Measurements from ENCODE around the gene UQCRC2.
"Not testable (repeated sequence)": the region's sequence is repeated elsewhere in the genome, so short reads cannot be mapped to it uniquely, and the experiment has no call there.

The UQCRC2 gene

GRCh38 chr16:22008215-22009059 lies 55.3 kb downstream of the UQCRC2 start:
- peak; percentile 1; the same call in 1 of the 2 replicates for TF ChIP-seq POLR2A (IDR thresholded peaks at IDR 0.05; ENCODE audit: low read depth, low read length)
- FAIRE-seq = no peak
- peak; percentile 52 for DNase-seq (ENCODE audit: insufficient read length, low spot score)

GRCh38 chr16:22010902-22011301 lies 57.7 kb downstream of the UQCRC2 start:
- FAIRE-seq (no peak), DNase-seq (ENCODE audit: insufficient read length, low spot score) (no peak)
- TF ChIP-seq POLR2A (IDR thresholded peaks at IDR 0.05; ENCODE audit: low read depth, low read length) = no peak

GRCh38 chr16:22012241-22012640 lies 59.1 kb downstream of the UQCRC2 start:
- no peak for TF ChIP-seq POLR2A (IDR thresholded peaks at IDR 0.05; ENCODE audit: low read depth, low read length)
- no peak for DNase-seq (ENCODE audit: insufficient read length, low spot score)
- FAIRE-seq = no peak

DNA sequence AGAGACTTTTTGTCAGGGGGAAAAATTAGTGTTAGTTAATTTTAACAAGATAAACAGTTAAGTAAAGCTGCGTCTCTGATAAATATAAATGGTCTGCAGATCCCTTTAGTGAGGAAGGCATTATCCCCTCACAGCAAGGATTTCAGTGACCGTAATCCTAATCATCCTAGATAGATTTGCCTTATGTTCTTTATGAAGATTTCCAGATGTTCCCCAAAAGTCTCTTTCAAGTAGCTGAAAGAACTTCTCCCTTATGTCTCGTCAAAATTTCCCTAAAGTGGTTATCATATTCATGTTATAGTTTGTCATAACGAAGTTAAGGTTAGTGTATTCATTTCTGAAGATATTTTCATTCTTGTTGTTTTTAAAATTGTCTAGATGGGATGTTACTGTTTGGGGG lies 60.3 kb downstream of the UQCRC2 start:
- FAIRE-seq = no peak
- no peak for TF ChIP-seq POLR2A (IDR thresholded peaks at IDR 0.05; ENCODE audit: low read depth, low read length)
- DNase-seq (ENCODE audit: insufficient read length, low spot score) = no peak

DNA sequence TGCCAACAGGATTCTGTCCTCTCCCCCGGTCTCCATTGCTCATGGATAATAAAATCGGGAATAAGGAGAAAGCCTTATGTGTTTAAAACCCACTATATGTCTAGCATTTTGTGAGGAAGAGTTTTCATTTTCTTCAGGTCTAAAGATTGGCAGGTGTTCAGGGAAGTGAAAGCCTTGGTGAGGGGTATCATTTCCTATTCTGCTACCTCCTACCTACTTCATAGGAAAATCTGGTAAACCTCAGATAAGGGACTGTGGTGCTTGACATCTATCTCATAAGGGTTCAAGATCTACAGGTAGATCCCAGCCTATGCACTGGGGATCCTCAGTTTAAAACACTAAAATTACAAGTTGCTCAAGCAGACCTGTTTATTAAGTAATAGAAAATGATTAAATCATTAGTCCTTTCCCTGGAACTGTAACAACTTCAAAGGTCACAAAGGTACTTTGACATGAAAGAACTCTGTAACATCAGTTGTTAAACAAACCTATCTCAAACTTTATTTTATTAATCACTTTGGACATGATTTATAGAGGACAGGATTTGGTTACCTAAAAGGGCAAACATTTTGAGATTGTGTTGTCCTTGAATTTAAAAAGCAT lies 61.2 kb downstream of the UQCRC2 start:
- no peak for TF ChIP-seq POLR2A (IDR thresholded peaks at IDR 0.05; ENCODE audit: low read depth, low read length)
- no peak for DNase-seq (ENCODE audit: insufficient read length, low spot score)
- FAIRE-seq = no peak

DNA sequence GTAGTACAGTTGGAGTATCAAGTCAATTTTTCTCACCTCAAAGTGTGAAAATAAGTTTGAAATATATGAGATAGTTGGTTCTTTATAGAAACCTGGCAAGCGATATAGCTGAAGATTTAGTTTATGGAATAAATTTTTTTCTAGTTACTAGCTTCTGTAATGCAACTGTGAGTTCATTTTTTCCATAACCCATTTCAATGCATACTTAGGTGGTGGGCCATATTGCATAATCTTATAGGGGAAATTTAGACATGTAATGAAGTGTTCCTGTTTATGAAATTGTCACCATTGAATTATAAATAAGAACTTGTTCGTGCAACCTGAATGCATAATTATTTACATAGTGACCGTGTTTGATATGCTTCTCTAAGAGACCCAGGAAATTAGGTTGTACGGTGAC lies 63.8 kb downstream of the UQCRC2 start:
- TF ChIP-seq POLR2A (IDR thresholded peaks at IDR 0.05; ENCODE audit: low read depth, low read length) = no peak
- FAIRE-seq (peak; percentile 55), DNase-seq (ENCODE audit: insufficient read length, low spot score) (no peak)

DNA sequence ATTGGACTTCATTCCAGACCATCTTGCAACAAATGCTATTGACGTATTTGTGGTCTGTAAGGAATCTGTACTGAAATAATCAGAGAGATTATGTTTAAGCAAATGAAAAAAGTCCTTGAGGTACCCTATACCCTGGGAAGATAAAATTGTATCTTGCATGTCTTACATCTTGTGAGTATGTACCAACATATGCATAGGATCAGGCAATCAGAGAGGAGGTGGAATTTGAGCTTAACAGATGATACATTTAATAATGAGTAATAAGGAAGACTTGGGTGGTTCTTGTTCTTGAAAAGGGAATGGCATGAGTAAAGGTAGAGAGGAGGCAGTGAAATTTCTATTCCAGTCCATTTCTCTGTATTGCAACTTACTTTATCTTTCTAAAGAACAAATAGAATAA lies 65.4 kb downstream of the UQCRC2 start:
- DNase-seq (ENCODE audit: insufficient read length, low spot score) (no peak), FAIRE-seq (no peak)
- TF ChIP-seq POLR2A (IDR thresholded peaks at IDR 0.05; ENCODE audit: low read depth, low read length) = no peak

DNA sequence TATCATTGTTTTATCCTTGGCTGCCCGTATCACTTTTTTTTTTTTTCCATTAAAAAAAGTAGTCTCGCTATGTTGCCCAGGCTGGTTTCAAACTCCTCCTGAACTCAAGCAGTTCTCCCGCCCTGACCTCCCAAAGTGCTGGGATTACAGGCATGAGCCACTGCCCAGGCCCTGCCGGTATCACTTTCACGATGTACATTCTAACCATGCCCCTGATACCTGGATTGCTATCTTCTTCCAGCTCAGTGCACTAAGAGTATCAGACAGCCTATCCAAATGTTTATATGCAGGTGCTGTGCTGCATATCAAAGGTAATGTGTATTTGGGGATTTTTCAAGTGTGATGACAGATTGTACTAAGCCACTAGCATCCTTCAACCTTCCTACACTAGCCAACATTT lies 69.0 kb downstream of the UQCRC2 start:
- DNase-seq (ENCODE audit: insufficient read length, low spot score) = no peak
- FAIRE-seq = peak; percentile 81
- no peak for TF ChIP-seq POLR2A (IDR thresholded peaks at IDR 0.05; ENCODE audit: low read depth, low read length)

GRCh38 chr16:22023505-22023904 lies 70.3 kb downstream of the UQCRC2 start:
- no peak for TF ChIP-seq POLR2A (IDR thresholded peaks at IDR 0.05; ENCODE audit: low read depth, low read length)
- no peak for FAIRE-seq
- no peak for DNase-seq (ENCODE audit: insufficient read length, low spot score)

DNA sequence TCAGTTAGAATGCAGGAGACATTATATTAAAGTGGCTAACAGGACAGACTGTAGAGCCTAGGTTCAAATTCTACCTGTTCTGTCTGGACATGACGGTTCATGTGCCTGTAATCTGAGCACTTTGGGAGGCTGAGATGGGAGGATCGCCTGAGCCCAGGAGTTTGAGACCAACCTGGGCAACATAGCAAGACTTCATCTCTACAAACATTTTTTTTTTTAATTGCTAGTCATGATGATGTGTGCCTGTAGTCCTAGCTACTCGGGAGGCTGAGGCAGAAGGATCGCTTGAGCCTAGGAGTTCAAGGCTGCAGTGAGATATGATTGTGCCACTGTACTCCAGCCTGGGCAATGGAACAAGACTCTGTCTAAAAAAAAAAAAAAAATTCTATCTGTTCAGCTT lies 71.6 kb downstream of the UQCRC2 start:
- not testable (repeated sequence) for FAIRE-seq; DNase-seq (ENCODE audit: insufficient read length, low spot score)

DNA sequence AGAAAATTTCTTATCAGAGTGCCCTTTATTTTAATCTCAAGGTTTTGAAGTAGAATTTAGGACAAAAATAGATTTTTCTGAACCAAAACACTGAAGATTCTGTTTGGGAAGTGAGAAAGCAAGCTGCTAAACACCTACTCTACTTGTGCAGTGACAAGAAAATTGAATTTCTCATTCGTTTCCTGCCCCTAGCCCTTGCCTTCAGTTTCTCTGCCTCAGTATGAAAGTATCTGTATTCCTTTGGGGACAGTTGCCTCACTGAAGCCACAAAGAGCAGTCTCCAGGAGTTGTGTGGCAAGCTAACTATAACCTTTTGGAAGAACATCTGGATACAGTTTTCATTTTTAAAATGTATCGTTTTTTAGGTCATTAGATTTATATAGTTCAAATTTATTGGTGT lies 74.5 kb downstream of the UQCRC2 start:
- no peak for TF ChIP-seq POLR2A (IDR thresholded peaks at IDR 0.05; ENCODE audit: low read depth, low read length)
- FAIRE-seq (peak; percentile 15), DNase-seq (ENCODE audit: insufficient read length, low spot score) (no peak)

GRCh38 chr16:22029632-22030031 lies 76.5 kb downstream of the UQCRC2 start:
- FAIRE-seq (no peak), DNase-seq (ENCODE audit: insufficient read length, low spot score) (no peak)
- no peak for TF ChIP-seq POLR2A (IDR thresholded peaks at IDR 0.05; ENCODE audit: low read depth, low read length)

- FAIRE-seq (peak; percentile 11), DNase-seq (ENCODE audit: insufficient read length, low spot score) (no peak)
- TF ChIP-seq POLR2A (IDR thresholded peaks at IDR 0.05; ENCODE audit: low read depth, low read length) = no peak
These were observed 77.1 kb downstream of the UQCRC2 start for GRCh38 chr16:22030087-22030812.

GRCh38 chr16:22031483-22032083 lies 78.4 kb downstream of the UQCRC2 start:
- FAIRE-seq (peak; percentile 64), DNase-seq (ENCODE audit: insufficient read length, low spot score) (no peak)

More at GRCh38 chr16:22031483-22032083, 78.4 kb downstream of the UQCRC2 start:
- TF ChIP-seq POLR2A (IDR thresholded peaks at IDR 0.05; ENCODE audit: low read depth, low read length) = no peak
